Measurements from ENCODE around the gene FAF1.

DNA sequence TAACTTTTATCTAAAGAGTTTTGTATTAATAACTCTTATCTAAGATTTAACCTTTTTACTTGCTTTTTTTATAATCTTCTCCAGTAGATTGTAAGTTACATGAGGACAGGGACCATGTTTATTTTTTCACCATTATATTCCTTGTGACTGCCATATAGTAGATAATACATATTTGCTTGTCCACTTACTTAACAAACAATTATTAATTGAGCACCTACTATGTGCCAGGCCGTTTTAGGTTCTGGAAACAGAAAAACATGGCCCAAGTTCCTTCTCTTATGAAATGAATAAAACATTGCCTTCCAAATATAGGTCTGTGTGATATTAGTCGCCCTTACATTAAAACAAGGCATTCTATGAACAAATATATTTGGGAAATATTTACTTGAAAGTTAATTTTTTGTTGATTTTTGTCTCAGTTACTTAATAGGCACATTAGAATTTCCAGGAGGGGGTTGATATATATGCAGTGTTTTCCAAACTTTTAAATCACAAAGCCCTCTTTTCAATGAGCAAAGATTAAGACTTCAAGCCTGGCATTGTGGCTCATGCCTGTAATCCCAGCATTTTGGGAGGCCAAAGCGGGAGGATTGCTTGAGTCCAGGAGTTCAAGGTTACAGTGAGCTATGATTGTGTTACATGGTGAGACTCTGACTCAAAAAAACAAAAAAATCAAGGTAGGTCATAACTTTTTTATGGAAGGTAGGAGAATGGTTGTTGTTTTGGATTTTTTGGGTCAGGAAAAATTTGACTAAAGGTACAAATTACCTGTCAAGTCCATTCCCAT lies 32.7 kb upstream of the FAF1 start:
- TF ChIP-seq CTCF (IDR thresholded peaks at IDR 0.05): no peak
- no peak for TF ChIP-seq POLR2AphosphoS5 (IDR thresholded peaks at IDR 0.05)
- TF ChIP-seq POLR2A (IDR thresholded peaks at IDR 0.05): no peak
